Measurements from ENCODE around the gene C20orf202.

The C20orf202 gene

DNA sequence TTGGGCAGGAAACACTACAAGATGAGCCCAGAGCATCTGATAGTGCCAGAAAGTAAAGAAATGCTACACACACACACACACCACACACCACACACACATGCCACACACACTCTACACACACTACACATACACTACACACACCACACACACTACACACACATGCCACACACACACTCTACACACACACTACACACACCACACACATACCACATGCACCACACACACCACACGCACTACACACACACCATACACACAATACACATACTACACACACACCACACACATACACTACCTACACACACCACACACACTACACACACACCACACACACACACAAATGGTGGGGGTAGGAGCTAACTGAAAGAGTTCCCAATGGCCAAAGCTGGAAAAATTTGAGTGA, 14.9 kb upstream of the C20orf202 start:
- Histone ChIP-seq H3K4me2 (no peak overlapping the region), H3K4me3 (IDR thresholded peaks at IDR 0.05; ENCODE audit: insufficient read depth, low read depth, low read length) (no peak overlapping the region), H3K4me1 (ENCODE audit: low read depth, poor library complexity, severe bottlenecking) (peaks cover 4% of the 10 kb centered on the region), H3K27ac (no peak overlapping the region), H3K9ac (no peak overlapping the region), H3K36me3 (ENCODE audit: insufficient read depth) (no peaks in the 10 kb centered on the region), H3K27me3 (ENCODE audit: insufficient read depth, low read depth) (0 out of 2 replicates have a peak, but pooled peaks cover 2% of the 10 kb centered on the region), H2AFZ (ENCODE audit: low read depth) (no peak overlapping the region), H3K79me2 (ENCODE audit: insufficient read depth, low read depth) (no peaks in the 10 kb centered on the region), H4K20me1 (ENCODE audit: insufficient read depth) (no peaks in the 10 kb centered on the region)
- TF ChIP-seq, protein P1, sequence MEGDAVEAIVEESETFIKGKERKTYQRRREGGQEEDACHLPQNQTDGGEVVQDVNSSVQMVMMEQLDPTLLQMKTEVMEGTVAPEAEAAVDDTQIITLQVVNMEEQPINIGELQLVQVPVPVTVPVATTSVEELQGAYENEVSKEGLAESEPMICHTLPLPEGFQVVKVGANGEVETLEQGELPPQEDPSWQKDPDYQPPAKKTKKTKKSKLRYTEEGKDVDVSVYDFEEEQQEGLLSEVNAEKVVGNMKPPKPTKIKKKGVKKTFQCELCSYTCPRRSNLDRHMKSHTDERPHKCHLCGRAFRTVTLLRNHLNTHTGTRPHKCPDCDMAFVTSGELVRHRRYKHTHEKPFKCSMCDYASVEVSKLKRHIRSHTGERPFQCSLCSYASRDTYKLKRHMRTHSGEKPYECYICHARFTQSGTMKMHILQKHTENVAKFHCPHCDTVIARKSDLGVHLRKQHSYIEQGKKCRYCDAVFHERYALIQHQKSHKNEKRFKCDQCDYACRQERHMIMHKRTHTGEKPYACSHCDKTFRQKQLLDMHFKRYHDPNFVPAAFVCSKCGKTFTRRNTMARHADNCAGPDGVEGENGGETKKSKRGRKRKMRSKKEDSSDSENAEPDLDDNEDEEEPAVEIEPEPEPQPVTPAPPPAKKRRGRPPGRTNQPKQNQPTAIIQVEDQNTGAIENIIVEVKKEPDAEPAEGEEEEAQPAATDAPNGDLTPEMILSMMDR (conservative IDR thresholded peaks at IDR 0.05; ENCODE audit: low read depth, low read length): no peak

- H2AFZ ChIP-seq (ENCODE audit: low read depth): no peak overlapping the region
- peaks cover 4% of the 10 kb centered on the region for H3K4me1 ChIP-seq (ENCODE audit: low read depth, poor library complexity, severe bottlenecking)
- no peak overlapping the region for H3K4me3 ChIP-seq (IDR thresholded peaks at IDR 0.05; ENCODE audit: insufficient read depth, low read depth, low read length)
- H4K20me1 ChIP-seq (ENCODE audit: insufficient read depth): no peaks in the 10 kb centered on the region
- no peaks in the 10 kb centered on the region for H3K36me3 ChIP-seq (ENCODE audit: insufficient read depth)
- TF ChIP-seq, protein P1 (conservative IDR thresholded peaks at IDR 0.05; ENCODE audit: low read depth, low read length): no peak
- no peak overlapping the region for H3K4me2 ChIP-seq
- H3K27me3 ChIP-seq (ENCODE audit: insufficient read depth, low read depth): 0 out of 2 replicates have a peak, but pooled peaks cover 2% of the 10 kb centered on the region
- no peak overlapping the region for H3K27ac ChIP-seq
- H3K79me2 ChIP-seq (ENCODE audit: insufficient read depth, low read depth): no peaks in the 10 kb centered on the region
- no peak overlapping the region for H3K9ac ChIP-seq
These were observed 13.4 kb upstream of the C20orf202 start for GRCh38 chr20:1189827-1190226.

DNA sequence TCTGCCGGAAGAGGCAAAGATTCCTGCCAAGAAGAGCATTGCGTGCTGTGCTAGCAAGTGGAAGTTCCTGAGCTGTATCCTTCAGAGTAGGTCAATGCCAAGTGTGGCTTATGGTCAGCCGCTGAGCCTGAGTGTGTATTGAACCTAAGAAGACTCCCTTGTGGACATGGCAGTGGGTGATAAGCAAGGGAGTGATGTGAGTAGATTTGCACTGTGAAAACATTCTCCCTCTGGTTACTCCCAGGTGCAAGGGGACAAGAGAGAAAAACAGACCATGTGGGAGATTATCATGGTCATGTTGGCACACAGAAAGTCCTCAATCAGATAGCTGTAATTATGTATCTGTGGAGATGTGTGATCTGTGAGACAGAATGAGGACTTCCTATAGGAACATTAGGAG, 12.4 kb upstream of the C20orf202 start:
- H4K20me1 ChIP-seq (ENCODE audit: insufficient read depth): no peaks in the 10 kb centered on the region

DNA sequence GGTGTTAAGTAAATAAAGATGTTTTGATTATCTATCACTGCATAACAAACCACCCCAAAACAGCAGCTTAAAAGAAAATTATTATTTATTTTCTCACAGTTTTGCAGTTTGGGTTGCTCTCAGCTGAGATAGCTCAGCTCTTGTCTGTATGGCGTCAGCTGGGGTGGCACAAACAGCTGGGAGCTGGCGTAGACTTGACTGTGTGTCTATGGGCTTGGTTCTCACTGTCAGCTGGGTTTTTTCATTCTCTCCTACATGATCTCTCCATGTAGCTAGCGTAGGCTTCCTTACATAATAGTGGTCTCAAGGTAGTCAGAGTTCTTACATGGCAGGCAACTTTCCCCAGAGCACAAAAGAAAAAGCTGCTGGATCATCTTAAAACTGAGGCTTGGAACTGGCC, 12.0 kb upstream of the C20orf202 start:
- no peaks in the 10 kb centered on the region for H3K79me2 ChIP-seq (ENCODE audit: insufficient read depth, low read depth)
- H3K4me2 ChIP-seq: no peak overlapping the region
- TF ChIP-seq, protein P1 (conservative IDR thresholded peaks at IDR 0.05; ENCODE audit: low read depth, low read length): no peak

More for the DNA sequence above, 12.4 kb upstream of the C20orf202 start:
- H3K4me2 ChIP-seq: no peak overlapping the region
- H3K4me3 ChIP-seq (IDR thresholded peaks at IDR 0.05; ENCODE audit: insufficient read depth, low read depth, low read length): no peak overlapping the region
- H3K4me1 ChIP-seq (ENCODE audit: low read depth, poor library complexity, severe bottlenecking): peaks cover 4% of the 10 kb centered on the region
- 0 out of 2 replicates have a peak, but pooled peaks cover 2% of the 10 kb centered on the region for H3K27me3 ChIP-seq (ENCODE audit: insufficient read depth, low read depth)
- no peaks in the 10 kb centered on the region for H3K36me3 ChIP-seq (ENCODE audit: insufficient read depth)
- no peak overlapping the region for H2AFZ ChIP-seq (ENCODE audit: low read depth)
- no peak overlapping the region for H3K9ac ChIP-seq
- no peak overlapping the region for H3K27ac ChIP-seq
- no peaks in the 10 kb centered on the region for H3K79me2 ChIP-seq (ENCODE audit: insufficient read depth, low read depth)
- TF ChIP-seq, protein P1 (conservative IDR thresholded peaks at IDR 0.05; ENCODE audit: low read depth, low read length): no peak

More for the DNA sequence above, 12.0 kb upstream of the C20orf202 start:
- no peak overlapping the region for H3K9ac ChIP-seq
- no peak overlapping the region for H3K4me3 ChIP-seq (IDR thresholded peaks at IDR 0.05; ENCODE audit: insufficient read depth, low read depth, low read length)
- H4K20me1 ChIP-seq (ENCODE audit: insufficient read depth): no peaks in the 10 kb centered on the region
- no peaks in the 10 kb centered on the region for H3K4me1 ChIP-seq (ENCODE audit: low read depth, poor library complexity, severe bottlenecking)
- H2AFZ ChIP-seq (ENCODE audit: low read depth): no peak overlapping the region
- 0 out of 2 replicates have a peak, but pooled peaks cover 2% of the 10 kb centered on the region for H3K27me3 ChIP-seq (ENCODE audit: insufficient read depth, low read depth)
- H3K27ac ChIP-seq: no peak overlapping the region
- H3K36me3 ChIP-seq (ENCODE audit: insufficient read depth): no peaks in the 10 kb centered on the region

Data from KMS-11 (cell line).